Brain microvascular endothelial cell (primary cell): ENCODE data around the gene DNAJB8.

Experiments
- DNase-seq: peaks from one replicate; pipeline ENCODE4 v3.0.0-alpha.2; 2020
- H3K27ac ChIP-seq: fragments of 250-450 bp; sonication (Bioruptor Pico); 2 replicates; pipeline ENCODE4 v1.5.1; 2020; ENCODE audit warnings: mild to moderate bottlenecking, moderate library complexity
- H3K27me3 ChIP-seq: fragments of 250-450 bp; sonication (Bioruptor Pico); replicated peaks from 2 replicates; pipeline ENCODE4 v1.5.1; 2020; ENCODE audit warnings: mild to moderate bottlenecking
- H3K36me3 ChIP-seq: fragments of 250-450 bp; sonication (Bioruptor Pico); replicated peaks from 2 replicates; pipeline ENCODE4 v1.5.1; 2020; ENCODE audit warnings: mild to moderate bottlenecking
- H3K4me3 ChIP-seq: 2 replicates; pipeline ENCODE4 v1.5.1; 2011; ENCODE audit warnings: low read depth, mild to moderate bottlenecking, control low read depth, low read length, moderate library complexity
- in situ Hi-C: cut with HindIII; loops from 2 replicates; pipeline ENCODE4 v1.10.0; 2017; ENCODE audit warnings: low sequenced_read_pairs, low pct_ligation_motif_present
- TF ChIP-seq, protein P1 (sequence below): IDR thresholded peaks from 2 replicates; pipeline ENCODE4 v1.5.1; 2011; ENCODE audit warnings: low read depth, mild to moderate bottlenecking, moderate library complexity, low read length, control low read depth, inconsistent platforms; ENCODE audit errors: missing control alignments

DNAJB8 gene

DNA sequence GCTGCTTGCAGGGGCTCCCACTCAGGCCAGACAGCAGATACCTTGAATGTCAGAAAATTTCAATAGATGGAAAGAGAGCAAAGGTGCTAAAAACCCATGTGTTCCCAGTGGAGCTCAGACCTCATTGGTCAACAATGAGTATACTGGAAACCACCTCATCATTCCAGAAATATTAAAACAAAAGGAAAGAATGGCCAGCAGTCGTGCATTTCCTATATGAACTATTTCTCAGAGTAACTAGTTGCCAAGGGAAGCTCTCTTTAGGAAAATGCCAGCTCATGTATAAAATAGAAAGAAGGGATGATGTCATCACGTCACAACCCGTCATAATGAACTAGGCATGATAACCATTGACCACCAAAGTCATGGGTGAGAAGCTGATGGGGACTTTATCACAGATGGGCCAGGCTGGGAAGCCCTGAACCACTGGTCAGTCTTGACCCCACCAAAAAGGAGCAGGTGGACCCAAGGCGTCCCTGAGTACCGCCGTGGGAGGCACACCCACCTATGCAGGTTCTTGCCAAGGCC, 17.5 kb downstream of the DNAJB8 start:
- in situ Hi-C loops: no loop called here
- H3K4me3 ChIP-seq: no peak overlapping the region
- TF ChIP-seq, protein P1, sequence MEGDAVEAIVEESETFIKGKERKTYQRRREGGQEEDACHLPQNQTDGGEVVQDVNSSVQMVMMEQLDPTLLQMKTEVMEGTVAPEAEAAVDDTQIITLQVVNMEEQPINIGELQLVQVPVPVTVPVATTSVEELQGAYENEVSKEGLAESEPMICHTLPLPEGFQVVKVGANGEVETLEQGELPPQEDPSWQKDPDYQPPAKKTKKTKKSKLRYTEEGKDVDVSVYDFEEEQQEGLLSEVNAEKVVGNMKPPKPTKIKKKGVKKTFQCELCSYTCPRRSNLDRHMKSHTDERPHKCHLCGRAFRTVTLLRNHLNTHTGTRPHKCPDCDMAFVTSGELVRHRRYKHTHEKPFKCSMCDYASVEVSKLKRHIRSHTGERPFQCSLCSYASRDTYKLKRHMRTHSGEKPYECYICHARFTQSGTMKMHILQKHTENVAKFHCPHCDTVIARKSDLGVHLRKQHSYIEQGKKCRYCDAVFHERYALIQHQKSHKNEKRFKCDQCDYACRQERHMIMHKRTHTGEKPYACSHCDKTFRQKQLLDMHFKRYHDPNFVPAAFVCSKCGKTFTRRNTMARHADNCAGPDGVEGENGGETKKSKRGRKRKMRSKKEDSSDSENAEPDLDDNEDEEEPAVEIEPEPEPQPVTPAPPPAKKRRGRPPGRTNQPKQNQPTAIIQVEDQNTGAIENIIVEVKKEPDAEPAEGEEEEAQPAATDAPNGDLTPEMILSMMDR: no peak
- no peak overlapping the region for H3K27ac ChIP-seq
- H3K36me3 ChIP-seq: no peaks in the 10 kb centered on the region
- no peak for DNase-seq
- H3K27me3 ChIP-seq: peaks cover 2% of the 10 kb centered on the region

DNA sequence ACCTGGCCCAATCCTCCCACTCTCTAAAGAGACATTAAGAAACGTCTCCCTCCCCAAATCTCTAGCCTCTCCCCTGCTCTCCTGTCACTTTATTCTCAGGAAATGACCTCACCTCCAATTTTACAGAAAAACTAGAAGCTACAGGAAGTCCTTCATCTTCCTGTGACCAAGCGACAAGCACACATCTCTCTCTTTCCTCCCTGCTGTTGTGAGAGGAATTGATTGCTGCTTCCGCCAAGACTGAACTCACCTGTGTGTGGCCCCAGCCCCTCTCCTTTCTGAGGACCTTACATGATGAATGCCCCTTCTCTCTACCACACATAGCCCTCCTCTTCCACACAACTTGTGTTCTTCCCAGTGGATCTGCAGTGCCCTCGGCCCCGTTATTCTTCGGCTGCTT, 18.2 kb downstream of the DNAJB8 start:
- no peak for DNase-seq
- Histone ChIP-seq H3K27ac (no peak overlapping the region), H3K27me3 (peaks cover 2% of the 10 kb centered on the region), H3K4me3 (no peak overlapping the region), H3K36me3 (no peaks in the 10 kb centered on the region)
- TF ChIP-seq, protein P1: no peak
- in situ Hi-C loops: no loop called here

DNA sequence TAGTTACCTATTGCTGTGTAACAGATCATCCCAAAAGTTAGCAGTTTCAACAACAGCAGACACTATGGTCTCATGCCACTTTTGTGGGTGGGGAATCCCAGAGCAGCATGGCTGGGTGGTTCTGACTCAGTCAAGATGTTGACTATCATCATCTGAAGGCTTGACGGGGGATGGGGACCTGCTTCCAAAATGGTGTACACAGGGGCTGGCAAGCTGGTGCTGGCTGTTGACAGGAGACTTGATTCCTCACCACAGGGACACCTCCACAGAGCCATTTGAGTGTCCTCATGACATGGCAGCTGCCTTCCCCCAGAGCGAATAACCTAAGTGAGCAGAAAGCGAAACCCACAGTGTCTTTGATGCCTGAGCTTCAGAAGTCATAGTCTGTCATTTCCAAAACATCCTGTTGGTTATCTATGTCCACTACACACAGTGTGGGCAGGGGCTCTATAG, 19.1 kb downstream of the DNAJB8 start:
- H3K27ac ChIP-seq: no peak overlapping the region
- TF ChIP-seq, protein P1: no peak
- H3K4me3 ChIP-seq: no peak overlapping the region
- H3K36me3 ChIP-seq: no peaks in the 10 kb centered on the region
- H3K27me3 ChIP-seq: peaks cover 2% of the 10 kb centered on the region
- DNase-seq: no peak
- in situ Hi-C loops: no loop called here

DNA sequence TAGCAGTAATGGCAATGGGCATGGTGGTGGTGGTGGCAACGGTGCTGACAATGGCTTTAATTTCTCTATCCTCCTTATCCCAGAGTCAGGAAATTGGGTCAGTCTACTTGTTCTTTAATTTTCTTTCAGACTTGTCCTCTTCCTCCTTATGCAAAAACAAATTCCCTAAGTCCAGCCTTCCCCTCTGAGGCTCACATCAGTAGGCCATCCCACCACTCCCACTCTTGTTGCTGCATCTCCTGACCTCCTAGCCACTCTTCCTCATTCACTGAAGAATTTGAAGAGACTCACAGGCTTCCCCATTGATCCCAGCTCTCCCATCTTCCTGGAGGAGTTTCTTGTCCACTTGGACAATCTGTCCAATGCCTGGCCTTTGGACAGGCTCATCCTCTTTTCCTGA, 19.9 kb downstream of the DNAJB8 start:
- no peak for DNase-seq
- no peak overlapping the region for H3K4me3 ChIP-seq
- no peak overlapping the region for H3K27ac ChIP-seq
- no peaks in the 10 kb centered on the region for H3K36me3 ChIP-seq
- in situ Hi-C loops: no loop called here
- H3K27me3 ChIP-seq: peaks cover 2% of the 10 kb centered on the region
- TF ChIP-seq, protein P1: no peak

DNA sequence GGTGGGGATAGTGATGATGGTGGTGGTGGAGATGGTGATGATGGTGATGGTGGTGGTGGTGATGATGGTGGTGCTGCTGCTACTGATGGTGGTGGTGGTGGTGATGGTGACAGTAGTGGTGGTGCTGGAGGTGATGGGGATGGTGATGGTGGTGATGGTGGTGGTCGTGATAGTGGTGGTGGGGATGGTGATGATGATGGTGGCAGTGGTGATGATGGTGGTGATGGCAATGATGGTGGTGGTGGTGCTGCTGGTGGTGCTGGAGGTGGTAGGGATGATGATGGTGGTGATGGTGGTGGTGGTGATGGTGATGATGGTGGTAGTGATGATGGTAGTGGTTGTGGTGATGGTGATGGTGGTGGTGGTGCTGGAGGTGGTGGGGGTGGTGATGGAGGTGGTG, 21.3 kb downstream of the DNAJB8 start:
- Histone ChIP-seq H3K36me3 (no peaks in the 10 kb centered on the region), H3K27ac (no peak overlapping the region), H3K27me3 (no peaks in the 10 kb centered on the region), H3K4me3 (no peak overlapping the region)
- in situ Hi-C loops: no loop called here
- TF ChIP-seq, protein P1: no peak
- no peak for DNase-seq

DNA sequence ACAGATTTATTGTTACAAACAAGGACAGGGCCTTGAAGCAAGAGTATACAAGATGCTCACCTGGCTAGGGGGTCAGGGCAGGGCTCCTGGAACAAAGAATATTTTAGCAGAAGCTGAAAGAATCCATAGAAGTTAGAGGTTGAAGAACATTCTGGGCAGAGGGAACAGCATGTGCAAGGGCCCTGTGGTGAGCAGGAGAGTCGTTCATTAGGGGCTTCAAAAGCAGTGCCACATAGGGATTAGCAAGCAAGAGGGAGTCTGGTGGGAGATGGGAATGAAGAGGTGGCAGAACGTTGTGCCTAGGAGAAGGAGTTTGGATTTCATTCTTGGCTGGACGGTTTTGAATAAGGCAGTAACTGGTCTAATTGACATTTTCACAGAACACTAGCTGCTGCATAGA, 22.9 kb downstream of the DNAJB8 start:
- Histone ChIP-seq H3K4me3 (no peak overlapping the region), H3K27ac (no peak overlapping the region), H3K27me3 (peaks cover 8% of the 10 kb centered on the region), H3K36me3 (no peaks in the 10 kb centered on the region)
- in situ Hi-C loops: no loop called here
- no peak for DNase-seq
- TF ChIP-seq, protein P1: no peak
